Erythroblast (primary cell): ENCODE data around the gene SOX18.

Experiments
- GATA1 ChIP-seq: IDR thresholded peaks from 2 replicates; pipeline ENCODE4 v1.6.1; 2011; ENCODE audit warnings: low read depth, mild to moderate bottlenecking, control low read depth, low read length, moderate library complexity
- POLR2A ChIP-seq: IDR thresholded peaks from 2 replicates; pipeline ENCODE4 v1.6.1; 2011; ENCODE audit warnings: mild to moderate bottlenecking, low read length

- TF ChIP-seq POLR2A (no peak), GATA1 (no peak)
Measured at GRCh38 chr20:64084685-64085152, 35.3 kb upstream of the SOX18 start.
